Gastrocnemius medialis (tissue), 4 donors: Measurements from ENCODE around the gene ZNF776. TPM values are rescaled to one million over a fixed set of nuclear protein-coding genes. Genes with fewer than 3 reads are reported as not detected.

Experiments
- ATAC-seq, 2 donors: fragments of 150-250 bp; one replicate each; pipeline ENCODE4 v1.9.1; 2016
- DNase-seq, 2 donors: peaks; one replicate each; pipeline ENCODE4 v3.0.0-alpha.2; 2019
- H3K27ac ChIP-seq, 4 donors: fragments of 200-600 bp; sonication (generic); 1 replicate in 1 of 4; 2 replicates in 3 of 4; pipeline ENCODE4 v1.5.1; 2016 to 2018; ENCODE audit warnings: mild to moderate bottlenecking in 2 of 4, moderate library complexity in 1 of 4
- H3K27me3 ChIP-seq, 3 donors: fragments of 200-600 bp; sonication (generic) in 2 of 3; 1 replicate in 1 of 3; 2 replicates in 2 of 3; pipeline versions ENCODE4 v1.5.1 to v1.6.0; 2016 to 2019; ENCODE audit warnings: mild to moderate bottlenecking in 1 of 3, moderate library complexity in 1 of 3
- H3K36me3 ChIP-seq, 2 donors: fragments of 200-600 bp; sonication (generic) in 1 of 2; one replicate each; pipeline ENCODE4 v1.5.1; 2017 to 2018
- H3K4me1 ChIP-seq, 2 donors: fragments of 200-600 bp; sonication (generic) in 1 of 2; one replicate each; pipeline ENCODE4 v1.5.1; 2016 to 2017; ENCODE audit warnings: mild to moderate bottlenecking in 2 of 2
- H3K4me3 ChIP-seq, 4 donors: fragments of 200-600 bp; sonication (generic) in 3 of 4; 1 replicate in 1 of 4; 2 replicates in 3 of 4; pipeline ENCODE4 v1.5.1; 2016 to 2019; ENCODE audit warnings: mild to moderate bottlenecking in 2 of 4
- H3K9me3 ChIP-seq, 3 donors: fragments of 200-600 bp; sonication (generic) in 2 of 3; 1 replicate in 1 of 3; 2 replicates in 2 of 3; pipeline ENCODE4 v1.5.1; 2016 to 2019
- CTCF ChIP-seq, 5 experiments: fragments of 450-650 bp in 3 of 5; fragments of 200-600 bp in 2 of 5; sonication (generic) in 2 of 5; IDR thresholded peaks in 4 of 5; conservative IDR thresholded peaks in 1 of 5; 1 replicate in 4 of 5; 2 replicates in 1 of 5; pipeline ENCODE4 v1.5.1; 2016 to 2019; ENCODE audit warnings: antibody characterized with exemption in 5 of 5, mild to moderate bottlenecking in 3 of 5, moderate library complexity in 3 of 5
- POLR2A ChIP-seq, 2 donors: fragments of 450-650 bp; IDR thresholded peaks; one replicate each; pipeline ENCODE4 v1.6.1; 2017; ENCODE audit warnings: antibody characterized with exemption in 2 of 2, mild to moderate bottlenecking in 2 of 2, moderate library complexity in 2 of 2
- in situ Hi-C, 4 donors: fragments of 200-750 bp; cut with MboI; loops; one replicate each; pipeline versions ENCODE4 v1.15.0 to v1.8.0; 2017; ENCODE audit warnings: low sequenced_read_pairs in 4 of 4
- intact Hi-C: fragments of 100-400 bp; cut with DNase I; formaldehyde crosslinking; loops from one replicate; pipeline ENCODE4 v1.15.1; 2023; ENCODE audit warnings: low total_unique reads
- total RNA-seq, 4 donors: library from RNA; depleted of rRNA; stranded (reverse); fragments of >200 nt; gene quantifications; one replicate each; pipeline versions ENCODE4 v1.1.0 to v1.2.3, GENCODE V29; 2016

ZNF776 gene
- total RNA-seq, 4 donors from 2014 or later, result 5.0 to 8.1 (median 8.0) TPM

DNA sequence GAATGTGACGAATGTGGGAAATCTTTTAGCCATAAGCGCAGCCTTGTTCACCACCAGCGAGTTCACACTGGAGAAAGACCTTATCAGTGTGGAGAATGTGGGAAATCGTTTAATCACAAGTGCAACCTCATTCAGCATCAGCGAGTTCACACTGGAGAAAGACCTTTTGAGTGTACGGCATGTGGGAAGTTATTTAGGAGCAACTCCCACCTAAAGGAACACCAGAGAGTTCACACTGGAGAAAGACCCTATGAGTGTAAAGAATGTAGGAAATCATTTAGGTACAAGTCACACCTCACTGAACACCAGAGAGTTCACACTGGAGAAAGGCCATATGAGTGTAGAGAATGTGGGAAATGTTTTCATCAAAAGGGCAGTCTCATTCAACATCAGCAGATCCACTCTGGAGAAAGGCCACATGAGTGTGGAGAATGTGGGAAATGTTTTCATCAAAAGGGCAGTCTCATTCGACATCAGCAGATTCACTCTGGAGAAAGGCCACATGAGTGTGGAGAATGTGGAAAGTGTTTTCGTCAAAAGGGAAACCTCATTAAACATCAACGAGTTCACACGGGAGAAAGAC lies 7.6 kb downstream of the ZNF776 start:
- H3K36me3 ChIP-seq, result peaks cover 15 to 91% of the 10 kb centered on the region in 2 donors
- no peak overlapping the region for H3K4me3 ChIP-seq
- H3K9me3 ChIP-seq, result peaks cover 0 to 4% (median 0%) of the 10 kb centered on the region in 3 donors
- no peak overlapping the region for H3K27ac ChIP-seq
- in situ Hi-C loops, result no loop called here
- no peaks in the 10 kb centered on the region for H3K27me3 ChIP-seq
- ATAC-seq (no peak), DNase-seq (no peak)
- TF ChIP-seq POLR2A (IDR thresholded peaks at IDR 0.05) (no peak), CTCF (IDR thresholded peaks at IDR 0.05 in 4 of 5, conservative IDR thresholded peaks at IDR 0.05 in 1 of 5) (no peak)
- peaks cover 3 to 17% of the 10 kb centered on the region in 2 donors for H3K4me1 ChIP-seq
- intact Hi-C loops, result no loop called here

GRCh38 chr19:57755031-57755430 lies 8.4 kb downstream of the ZNF776 start:
- intact Hi-C loops, result no loop called here
- peaks cover 0 to 2% (median 0%) of the 10 kb centered on the region in 3 donors for H3K9me3 ChIP-seq
- H3K4me3 ChIP-seq, result no peak overlapping the region

DNA sequence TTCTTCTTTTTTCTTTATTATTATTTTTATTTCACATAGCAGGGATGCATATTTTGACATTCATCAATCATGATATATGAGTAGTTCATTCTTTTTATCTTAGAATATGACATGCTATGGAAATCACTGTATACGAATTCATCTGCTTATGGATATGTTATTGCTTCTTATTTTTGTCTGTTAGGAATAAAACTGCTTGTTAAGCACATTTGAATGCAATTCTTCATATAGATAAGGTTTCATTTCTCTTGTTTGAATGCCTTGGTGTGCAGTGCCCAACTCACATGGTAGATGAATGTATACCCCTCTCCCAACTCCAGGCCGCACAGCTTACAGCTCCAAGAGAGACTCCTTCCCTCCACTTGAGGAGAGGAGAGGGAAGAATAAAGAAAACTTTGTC lies 11.3 kb downstream of the ZNF776 start:
- in situ Hi-C loops (no loop called here), intact Hi-C loops (no loop called here)
- no peak for TF ChIP-seq POLR2A (IDR thresholded peaks at IDR 0.05)
- TF ChIP-seq CTCF (IDR thresholded peaks at IDR 0.05 in 4 of 5, conservative IDR thresholded peaks at IDR 0.05 in 1 of 5), result no peak
- Histone ChIP-seq H3K27ac (no peak overlapping the region), H3K4me3 (no peak overlapping the region), H3K36me3 (peaks cover 5 to 77% of the 10 kb centered on the region in 2 donors), H3K9me3 (no peaks in the 10 kb centered on the region), H3K4me1 (no peaks in the 10 kb centered on the region), H3K27me3 (no peaks in the 10 kb centered on the region)
- ATAC-seq (no peak), DNase-seq (no peak)

More at GRCh38 chr19:57755031-57755430, 8.4 kb downstream of the ZNF776 start:
- TF ChIP-seq POLR2A (IDR thresholded peaks at IDR 0.05) (no peak), CTCF (IDR thresholded peaks at IDR 0.05 in 4 of 5, conservative IDR thresholded peaks at IDR 0.05 in 1 of 5) (no peak)
- ATAC-seq (no peak), DNase-seq (no peak)
- H3K27ac ChIP-seq, result no peak overlapping the region
- in situ Hi-C loops, result no loop called here
- peaks cover 15 to 86% of the 10 kb centered on the region in 2 donors for H3K36me3 ChIP-seq
- peaks cover 0 to 8% of the 10 kb centered on the region in 2 donors for H3K4me1 ChIP-seq
- no peaks in the 10 kb centered on the region for H3K27me3 ChIP-seq

DNA sequence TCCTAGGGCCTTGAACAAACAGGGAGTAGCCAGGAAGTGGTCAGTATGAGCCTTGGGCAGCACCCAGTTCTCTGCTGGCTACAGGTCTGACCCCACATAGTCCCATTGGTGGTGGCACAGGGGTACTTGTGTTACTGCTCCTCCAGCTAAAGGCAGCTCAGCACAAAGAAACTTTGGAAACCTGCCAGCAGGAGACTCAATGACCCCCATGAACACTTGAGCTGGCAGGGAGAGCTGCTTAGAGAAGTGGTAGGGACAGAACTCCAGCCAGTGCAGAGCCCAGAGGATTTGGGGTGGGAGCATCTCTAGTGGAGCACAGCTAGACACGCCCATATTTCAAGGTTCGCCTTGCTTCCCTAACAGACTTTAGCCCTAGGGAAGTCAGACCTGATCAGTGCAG lies 12.5 kb downstream of the ZNF776 start:
- H3K27me3 ChIP-seq, result no peaks in the 10 kb centered on the region
- no peak for DNase-seq
- intact Hi-C loops, result no loop called here
- TF ChIP-seq POLR2A (IDR thresholded peaks at IDR 0.05) (no peak), CTCF (IDR thresholded peaks at IDR 0.05 in 4 of 5, conservative IDR thresholded peaks at IDR 0.05 in 1 of 5) (no peak)
- no peaks in the 10 kb centered on the region for H3K4me1 ChIP-seq
- peaks cover 2 to 77% of the 10 kb centered on the region in 2 donors for H3K36me3 ChIP-seq
- H3K9me3 ChIP-seq, result no peaks in the 10 kb centered on the region
- no peak overlapping the region for H3K4me3 ChIP-seq
- ATAC-seq, result no peak
- in situ Hi-C loops, result no loop called here
- no peak overlapping the region for H3K27ac ChIP-seq
